HepG2 (cell line): ENCODE measurements around the gene IGFLR1. TPM values are rescaled to one million over a fixed set of nuclear protein-coding genes. Genes with fewer than 3 reads are reported as not detected.
A peak's percentile ranks its signal among the peaks of the same experiment; 100 is the strongest.

Experiments used
- ARID5B ChIP-seq: IDR thresholded peaks from 2 replicates; pipeline ENCODE4 v1.4.0; 2020; ENCODE audit warnings: mild to moderate bottlenecking, missing genetic modification reagents
- ATF1 ChIP-seq: IDR thresholded peaks from 2 replicates; pipeline ENCODE4 v1.6.1; 2016; ENCODE audit warnings: mild to moderate bottlenecking, control low read depth
- E2F1 ChIP-seq: sonication (generic); formaldehyde crosslinking; IDR thresholded peaks from 2 replicates; pipeline ENCODE4 v1.5.0; 2020; ENCODE audit warnings: missing genetic modification reagents
- GMEB2 ChIP-seq: IDR thresholded peaks from 2 replicates; pipeline ENCODE4 v1.6.1; 2016; ENCODE audit warnings: missing biosample characterization, missing genetic modification reagents, low read depth
- GZF1 ChIP-seq: sonication (generic); formaldehyde crosslinking; IDR thresholded peaks from 2 replicates; pipeline ENCODE4 v1.5.1; 2020; ENCODE audit warnings: mild to moderate bottlenecking, missing genetic modification reagents
- ISX ChIP-seq: sonication (generic); formaldehyde crosslinking; conservative IDR thresholded peaks from 2 replicates; pipeline ENCODE4 v1.5.0; 2020; ENCODE audit warnings: missing genetic modification reagents
- KMT2A ChIP-seq: sonication (generic); formaldehyde crosslinking; IDR thresholded peaks from 2 replicates; pipeline ENCODE4 v1.4.0; 2020; ENCODE audit warnings: missing genetic modification reagents
- MED13 ChIP-seq: sonication (generic); formaldehyde crosslinking; IDR thresholded peaks from 2 replicates; pipeline ENCODE4 v1.5.0; 2020; ENCODE audit warnings: missing genetic modification reagents
- MZF1 ChIP-seq: sonication (generic); formaldehyde crosslinking; IDR thresholded peaks from 2 replicates; pipeline ENCODE4 v1.8.1; 2023; ENCODE audit warnings: mild to moderate bottlenecking, missing genetic modification reagents, borderline replicate concordance
- NAIF1 ChIP-seq: sonication (generic); formaldehyde crosslinking; IDR thresholded peaks from 2 replicates; pipeline ENCODE4 v1.5.0; 2020; ENCODE audit warnings: mild to moderate bottlenecking, missing genetic modification reagents, borderline replicate concordance
- RFXANK ChIP-seq: IDR thresholded peaks from 2 replicates; pipeline ENCODE4 v1.6.1; 2016
- SKI ChIP-seq: fragments of 450-650 bp; IDR thresholded peaks from one replicate; pipeline ENCODE4 v1.6.1; 2018; ENCODE audit warnings: mild to moderate bottlenecking; ENCODE audit not compliant: partially characterized antibody
- TERF1 ChIP-seq: sonication (generic); formaldehyde crosslinking; IDR thresholded peaks from 2 replicates; pipeline ENCODE4 v1.8.0; 2022; ENCODE audit warnings: mild to moderate bottlenecking, missing genetic modification reagents, moderate library complexity
- TGIF2 ChIP-seq: IDR thresholded peaks from 2 replicates; pipeline ENCODE4 v1.6.1; 2016; ENCODE audit warnings: control low read depth, missing compliant biosample characterization
- USF2 ChIP-seq, 2 experiments: sonication (generic) in 1 of 2; formaldehyde crosslinking in 1 of 2; IDR thresholded peaks; 2 replicates each; pipeline versions ENCODE4 v1.5.1 to v1.6.1; 2011 to 2020; ENCODE audit warnings: borderline replicate concordance in 1 of 2, low read depth in 1 of 2, low read length in 1 of 2, mild to moderate bottlenecking in 1 of 2, missing genetic modification reagents in 1 of 2, moderate library complexity in 1 of 2
- ZFP36L2 ChIP-seq: sonication (generic); formaldehyde crosslinking; IDR thresholded peaks from 2 replicates; pipeline ENCODE4 v1.4.0; 2020; ENCODE audit warnings: missing genetic modification reagents
- ZNF160 ChIP-seq: sonication (generic); formaldehyde crosslinking; IDR thresholded peaks from 2 replicates; pipeline ENCODE4 v1.8.0; 2022; ENCODE audit warnings: mild to moderate bottlenecking, inconsistent platforms, missing genetic modification reagents
- ZNF253 ChIP-seq: sonication (generic); formaldehyde crosslinking; IDR thresholded peaks from 2 replicates; pipeline ENCODE4 v1.8.0; 2022; ENCODE audit warnings: mild to moderate bottlenecking, missing genetic modification reagents, borderline replicate concordance
- ZNF784 ChIP-seq: sonication (generic); formaldehyde crosslinking; IDR thresholded peaks from 2 replicates; pipeline ENCODE4 v1.5.1; 2020; ENCODE audit warnings: missing genetic modification reagents, mild to moderate bottlenecking, borderline replicate concordance
- polyA plus RNA-seq, 8 experiments: library from polyadenylated mRNA; depleted of rRNA in 3 of 8; stranded (reverse) in 7 of 8; unstranded in 1 of 8; fragments of >200 nt; fragmentation: Illumina TruSeq in 4 of 8; extraction: Trizol in 4 of 8; gene quantifications; 2 replicates each; pipeline versions ENCODE4 v1.2.1 to v1.2.3, GENCODE V29; 2011 to 2016; ENCODE audit warnings: low read depth in 4 of 8, missing spikeins in 1 of 8, mixed read lengths in 1 of 8; ENCODE audit not compliant: insufficient read depth in 1 of 8
- total RNA-seq, 5 experiments: library from RNA; depleted of rRNA; stranded (reverse); fragments of >200 nt; fragmentation: Illumina TruSeq; extraction: Trizol; gene quantifications; 2 replicates each; pipeline ENCODE4 v1.2.3, GENCODE V29; 2016; ENCODE audit warnings: low read depth in 1 of 5

IGFLR1 gene
- total and polyA plus RNA-seq, 2 of the 13 experiments (the other 11 are each of a cell fraction or from before 2014, with no cell fraction given): 5.4 to 8.9 TPM

- no peak for TF ChIP-seq ARID5B
- TF ChIP-seq NAIF1 (CRISPR knock-in tag): no peak
- TF ChIP-seq ZNF253 (CRISPR knock-in tag): no peak
- no peak for TF ChIP-seq E2F1 (CRISPR knock-in tag)
- peak; percentile 67 for TF ChIP-seq ATF1 (CRISPR knock-in tag)
- no peak for TF ChIP-seq USF2 (IDR thresholded peaks at IDR 0.05; ENCODE audit: low read depth, low read length)
- TF ChIP-seq USF2 (CRISPR knock-in tag; IDR thresholded peaks at IDR 0.05; ENCODE audit: borderline replicate concordance): no peak
- no peak for TF ChIP-seq TGIF2 (CRISPR knock-in tag)
- peak; percentile 9 for TF ChIP-seq SKI
- TF ChIP-seq GMEB2: peak; percentile 31
- TF ChIP-seq GZF1 (CRISPR knock-in tag): no peak
- TF ChIP-seq ZNF160 (CRISPR knock-in tag): no peak
- no peak for TF ChIP-seq ISX (CRISPR knock-in tag)
- no peak for TF ChIP-seq ZNF784
- no peak for TF ChIP-seq ZFP36L2 (CRISPR knock-in tag)
- TF ChIP-seq RFXANK (CRISPR knock-in tag): no peak
- no peak for TF ChIP-seq TERF1 (CRISPR knock-in tag)
- TF ChIP-seq MED13 (CRISPR knock-in tag): no peak
- no peak for TF ChIP-seq MZF1 (CRISPR knock-in tag)
- TF ChIP-seq KMT2A (CRISPR knock-in tag): no peak
Measured at GRCh38 chr19:35717665-35718344, 24.4 kb downstream of the IGFLR1 start, which contains the start of gene KMT2B (continued).
